ENCODE results near the gene GP9.

- TF ChIP-seq POLR2A (IDR thresholded peaks at IDR 0.05; ENCODE audit: low read length) (no peak), GATA1 (IDR thresholded peaks at IDR 0.05; ENCODE audit: low read depth, low read length) (no peak)
Measured at GRCh38 chr3:129103296-129103695, 42.7 kb downstream of the GP9 start.
